GM18502 (cell line): ENCODE measurements around the gene FADS2.
A peak's percentile ranks its signal among the peaks of the same experiment; 100 is the strongest.
"Not testable (repeated sequence)": the region's sequence is repeated elsewhere in the genome, so short reads cannot be mapped to it uniquely, and the experiment has no call there.

Experiments
- ATAC-seq: cut with Tn5 transposase; IDR thresholded peaks from one replicate; pipeline ENCODE4 v1.9.1; 2021; ENCODE audit warnings: mild to moderate bottlenecking; ENCODE audit not compliant: unreplicated experiment, poor library complexity

The FADS2 gene

DNA sequence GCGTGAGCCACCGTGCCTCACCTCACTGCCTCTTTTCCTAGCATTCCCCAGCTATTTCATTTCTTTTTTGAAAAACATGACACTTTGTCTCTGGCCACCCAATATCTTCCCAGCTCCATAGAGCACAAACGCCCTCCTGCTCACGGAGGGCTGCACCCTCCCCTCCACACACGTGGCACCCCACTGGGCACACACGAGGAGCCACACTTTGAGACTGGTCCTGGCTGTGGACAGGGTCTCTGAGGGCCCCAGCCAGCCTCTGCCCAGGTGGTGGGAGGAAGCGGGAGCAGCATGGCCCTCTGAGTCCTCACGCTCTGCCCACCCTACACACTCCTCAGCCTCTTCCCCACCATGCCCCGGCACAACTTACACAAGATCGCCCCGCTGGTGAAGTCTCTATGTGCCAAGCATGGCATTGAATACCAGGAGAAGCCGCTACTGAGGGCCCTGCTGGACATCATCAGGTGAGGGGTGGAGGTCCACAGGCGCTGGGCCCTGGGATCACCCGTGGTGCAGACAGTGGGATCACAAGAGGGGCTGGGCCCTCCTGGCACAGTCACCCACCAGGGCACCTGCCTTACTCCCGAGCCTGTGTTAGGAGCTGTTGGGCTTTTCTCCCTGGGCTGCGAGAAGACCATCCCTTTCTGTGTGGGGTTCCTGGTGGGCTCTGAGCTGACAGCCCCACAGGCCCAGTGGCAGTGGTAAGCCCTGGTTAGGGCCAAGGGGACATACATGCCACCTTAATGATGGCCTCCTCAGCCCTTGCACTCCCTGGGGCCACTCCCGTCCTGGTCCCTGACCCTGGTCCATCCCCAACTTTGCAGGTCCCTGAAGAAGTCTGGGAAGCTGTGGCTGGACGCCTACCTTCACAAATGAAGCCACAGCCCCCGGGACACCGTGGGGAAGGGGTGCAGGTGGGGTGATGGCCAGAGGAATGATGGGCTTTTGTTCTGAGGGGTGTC is 37.0 kb downstream of the FADS2 start:
- no peak for ATAC-seq

GRCh38 chr11:61866231-61866957 is 38.3 kb downstream of the FADS2 start:
- ATAC-seq = no peak

GRCh38 chr11:61866958-61867343 is 38.9 kb downstream of the FADS2 start:
- ATAC-seq = no peak

DNA sequence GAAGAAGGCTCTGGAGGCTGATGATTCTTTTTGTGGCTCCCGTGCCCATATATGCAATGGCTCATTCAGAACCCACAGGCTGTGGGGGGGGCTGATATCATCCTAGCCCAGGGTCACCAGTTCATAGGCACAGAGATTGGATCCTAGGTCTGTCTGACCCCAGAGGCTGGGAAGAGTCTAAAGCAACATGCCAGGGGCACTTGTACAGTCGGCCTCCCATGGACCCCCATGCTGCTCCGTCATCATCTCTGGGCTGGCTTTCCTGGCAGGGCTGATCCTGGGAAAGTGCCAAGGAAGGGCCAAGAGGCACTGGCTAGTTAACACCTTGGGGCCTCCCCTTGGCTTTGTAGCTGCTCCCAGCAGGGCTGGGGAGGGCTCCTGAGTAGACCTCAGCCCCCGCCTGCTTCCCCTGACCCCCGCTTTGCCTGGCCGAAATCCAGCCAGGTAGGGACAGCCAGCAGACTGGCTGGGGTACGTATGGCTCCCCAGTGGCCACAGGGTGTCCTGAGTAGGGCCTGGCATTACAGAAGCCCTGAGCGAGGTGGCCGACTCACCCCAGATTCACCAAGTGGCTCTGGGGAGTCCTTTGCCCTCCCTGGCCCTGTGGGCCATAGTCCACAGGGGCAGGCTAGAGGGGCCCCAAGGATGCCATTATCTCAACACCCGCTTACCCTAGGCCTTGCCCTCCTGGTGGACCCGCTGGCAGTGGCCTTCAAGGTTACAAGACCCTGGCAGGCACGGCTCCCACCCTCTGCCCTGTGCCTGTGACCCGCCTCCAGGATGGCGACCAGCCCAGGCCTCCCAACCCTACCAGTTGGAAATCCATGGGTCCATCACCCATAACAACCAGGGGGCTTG is 40.7 kb downstream of the FADS2 start:
- no peak for ATAC-seq

- no peak for ATAC-seq
Measured at GRCh38 chr11:61869429-61869707, 41.3 kb downstream of the FADS2 start.

GRCh38 chr11:61869708-61870451 is 41.8 kb downstream of the FADS2 start:
- no peak for ATAC-seq

DNA sequence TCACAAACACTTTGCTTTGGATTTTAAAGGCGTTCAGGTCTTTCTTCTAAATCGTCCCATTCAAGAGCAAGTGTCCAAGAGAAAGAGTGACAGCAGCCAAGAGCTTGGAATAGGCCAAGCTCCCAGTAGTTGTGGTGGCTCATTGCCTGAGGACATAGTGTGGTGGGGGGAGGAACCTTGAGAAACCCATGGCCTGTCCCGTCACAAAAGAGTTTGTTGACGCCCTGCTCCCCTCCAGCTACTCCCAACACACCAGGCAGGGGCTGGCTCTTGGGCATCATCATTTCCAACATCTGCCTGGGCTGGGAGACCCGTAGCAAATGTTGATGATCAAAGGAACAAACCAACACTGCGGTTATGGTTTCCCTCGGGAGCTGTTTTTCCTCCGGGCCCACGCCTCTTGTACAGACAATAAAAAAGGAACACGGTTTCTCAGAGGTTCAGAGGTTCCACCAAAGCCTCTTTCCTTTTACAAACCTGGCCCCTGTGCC is 42.5 kb downstream of the FADS2 start:
- peak; percentile 6 for ATAC-seq

- ATAC-seq = peak; percentile 74
Measured at GRCh38 chr11:61871158-61871597, 43.1 kb downstream of the FADS2 start.

GRCh38 chr11:61872935-61873565 is 45.0 kb downstream of the FADS2 start:
- ATAC-seq = no peak

GRCh38 chr11:61873588-61874376 is 45.7 kb downstream of the FADS2 start:
- no peak for ATAC-seq

DNA sequence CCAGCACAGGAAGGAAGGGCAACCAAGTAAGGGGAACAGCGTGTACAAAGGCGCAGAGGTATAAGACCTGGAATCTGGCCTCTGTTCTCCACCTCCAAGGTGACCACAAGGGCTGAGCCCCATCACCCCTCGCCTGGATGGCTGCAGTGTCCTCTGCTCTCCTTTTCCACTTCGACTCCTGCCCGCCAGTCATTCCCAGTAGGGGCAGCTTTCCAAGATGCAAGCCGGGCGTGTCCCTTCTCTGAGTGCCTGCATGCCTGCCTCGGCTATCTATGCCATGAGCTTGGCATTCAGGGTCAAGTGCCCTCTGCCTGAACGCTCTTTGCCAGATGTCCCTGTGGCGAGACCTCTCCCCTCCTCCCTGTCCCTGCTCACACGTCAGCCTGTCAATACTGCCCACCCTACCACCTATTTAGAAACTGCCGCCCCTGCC is 46.3 kb downstream of the FADS2 start:
- no peak for ATAC-seq

- ATAC-seq = no peak
Measured at GRCh38 chr11:61874853-61875252, 46.8 kb downstream of the FADS2 start.

DNA sequence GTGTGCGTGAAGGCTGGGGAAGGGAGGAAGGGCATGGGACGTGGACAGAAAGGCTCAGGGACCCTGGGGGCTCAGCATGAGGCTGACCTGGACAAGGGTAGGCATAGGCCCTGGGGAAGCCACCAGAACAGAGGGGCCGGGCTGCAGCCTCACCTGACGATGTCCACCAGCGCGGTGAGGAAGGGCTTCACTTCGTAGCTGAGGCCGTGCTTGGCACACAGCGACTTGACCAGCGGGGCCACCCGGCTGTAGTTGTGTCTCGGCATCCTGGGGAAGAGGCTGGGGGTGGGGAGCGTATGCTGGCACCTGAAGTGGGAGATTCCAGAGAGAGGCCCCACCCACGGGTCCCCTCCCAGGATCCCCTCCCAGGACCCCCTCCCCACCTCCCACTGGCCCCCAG is 47.6 kb downstream of the FADS2 start:
- ATAC-seq = no peak

GRCh38 chr11:61879152-61879551 is 51.1 kb downstream of the FADS2 start:
- ATAC-seq = no peak

DNA sequence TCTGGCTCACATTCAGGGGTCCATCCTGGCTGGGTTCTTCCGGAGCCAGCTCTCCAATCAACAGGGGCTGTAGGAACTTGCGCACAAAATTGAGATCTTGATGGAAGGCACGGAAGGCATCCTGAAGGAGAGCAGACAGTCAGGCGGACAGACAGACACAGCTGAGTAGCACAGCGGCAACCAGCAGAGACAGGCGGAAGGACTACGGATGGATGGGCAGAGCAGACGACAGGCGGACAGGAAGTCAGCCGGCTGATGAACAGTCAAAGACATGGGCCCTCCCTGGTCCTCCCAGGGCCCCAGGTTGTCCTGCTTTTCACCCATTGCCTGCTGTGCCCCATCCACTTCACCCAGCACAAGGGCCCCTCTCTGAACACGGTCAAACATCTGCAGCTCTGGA is 51.9 kb downstream of the FADS2 start:
- ATAC-seq = no peak

DNA sequence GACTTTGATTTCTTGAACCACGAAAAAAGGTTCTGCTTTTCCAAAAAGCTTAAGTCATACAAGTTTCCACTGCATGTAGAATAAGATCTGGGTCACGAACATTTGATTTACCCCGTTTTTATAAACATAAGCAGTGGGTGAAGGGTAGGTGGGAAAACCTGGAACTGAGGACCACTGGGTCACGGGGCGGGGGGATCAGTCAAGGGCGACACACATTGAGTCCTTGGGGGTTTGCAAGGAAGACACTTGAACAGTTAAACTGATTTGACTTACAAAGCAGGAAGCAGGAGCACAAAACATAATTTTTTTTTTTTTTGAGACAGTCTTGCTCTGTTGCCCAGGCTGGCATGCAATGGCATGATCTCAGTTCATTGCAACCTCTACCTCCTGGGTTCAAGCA is 52.4 kb downstream of the FADS2 start:
- ATAC-seq = no peak

DNA sequence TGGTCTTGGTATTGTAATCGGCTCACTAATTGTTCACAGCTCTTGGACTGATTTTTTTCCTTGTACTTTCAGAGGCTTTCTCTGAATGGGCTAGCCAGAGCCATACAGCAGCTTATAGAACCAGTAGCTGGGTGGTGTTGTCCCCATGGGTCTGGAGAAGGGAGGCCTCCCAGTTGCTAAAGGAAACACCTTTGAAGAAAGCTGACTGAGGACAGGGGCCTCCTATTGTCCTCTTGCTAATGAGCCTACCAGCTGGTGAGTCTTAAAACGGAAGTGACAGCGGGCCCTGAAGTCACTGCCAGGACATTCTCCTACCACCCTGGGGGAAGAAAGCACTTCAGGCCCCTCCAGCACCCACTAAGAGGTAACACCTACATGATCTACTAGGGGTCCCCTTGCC is 53.3 kb downstream of the FADS2 start:
- ATAC-seq = no peak

- ATAC-seq = not testable (repeated sequence)
Measured at GRCh38 chr11:61882267-61882666, 54.2 kb downstream of the FADS2 start.

- no peak for ATAC-seq
Measured at GRCh38 chr11:61882879-61883278, 54.8 kb downstream of the FADS2 start.
